ENCODE measurements around the gene OR6M1.

- no peak for TF ChIP-seq RCOR1 (IDR thresholded peaks at IDR 0.05; ENCODE audit: insufficient replicate concordance, low read length)
- no peak for TF ChIP-seq CTCF (conservative IDR thresholded peaks at IDR 0.05; ENCODE audit: low read depth, low read length)
- TF ChIP-seq RAD21 (IDR thresholded peaks at IDR 0.05; ENCODE audit: low read length), result no peak
- TF ChIP-seq MXI1 (IDR thresholded peaks at IDR 0.05; ENCODE audit: borderline replicate concordance, low read depth, low read length), result no peak
- no peak for TF ChIP-seq RFX5 (IDR thresholded peaks at IDR 0.05; ENCODE audit: low read depth, low read length)
- no peak for TF ChIP-seq ELK1 (IDR thresholded peaks at IDR 0.05; ENCODE audit: borderline replicate concordance, low read depth, low read length)
- TF ChIP-seq MAFK (IDR thresholded peaks at IDR 0.05; ENCODE audit: low read depth, low read length), result no peak
- TF ChIP-seq FOS (IDR thresholded peaks at IDR 0.05; ENCODE audit: low read depth, low read length), result no peak
- TF ChIP-seq POLR2A (IDR thresholded peaks at IDR 0.05; ENCODE audit: low read depth, low read length), result no peak
- no peak for TF ChIP-seq USF2 (IDR thresholded peaks at IDR 0.05; ENCODE audit: low read depth, low read length)
These were observed 8.1 kb downstream of the OR6M1 start for GRCh38 chr11:123798079-123798478.
